Nephron (organoid): ENCODE measurements around the gene SMC6.

ENCODE experiments used
- H3K27ac Mint-ChIP-seq, 3 experiments: 2 replicates each; pipeline ENCODE4 v1.8.0; 2020; ENCODE audit warnings: mixed read lengths in 3 of 3, mild to moderate bottlenecking in 2 of 3, moderate library complexity in 1 of 3
- H3K27me3 Mint-ChIP-seq: 2 replicates; pipeline ENCODE4 v1.8.0; 2021; ENCODE audit warnings: low read depth, mild to moderate bottlenecking, moderate library complexity, mixed read lengths
- H3K36me3 Mint-ChIP-seq: 2 replicates; pipeline ENCODE4 v1.8.0; 2020; ENCODE audit warnings: low read depth, mixed read lengths
- H3K4me1 Mint-ChIP-seq: 2 replicates; pipeline ENCODE4 v1.8.0; 2020; ENCODE audit warnings: mixed read lengths
- H3K4me3 Mint-ChIP-seq, 3 experiments: 2 replicates each; pipeline ENCODE4 v1.8.0; 2020; ENCODE audit warnings: mild to moderate bottlenecking in 3 of 3, mixed read lengths in 3 of 3, moderate library complexity in 2 of 3
- H3K9me3 Mint-ChIP-seq: 2 replicates; pipeline ENCODE4 v1.8.0; 2020; ENCODE audit warnings: mixed read lengths
- CTCF ChIP-seq, 3 experiments: fragments of 200-600 bp; sonication (generic); IDR thresholded peaks; one replicate each; pipeline ENCODE4 v1.5.0; 2021; ENCODE audit warnings: antibody characterized with exemption in 3 of 3; ENCODE audit not compliant: unreplicated experiment in 3 of 3

Gene SMC6

GRCh38 chr2:17657759-17658158 is 95.9 kb downstream of the SMC6 start:
- peaks cover 7% of the 10 kb centered on the region for H3K36me3 Mint-ChIP-seq
- H3K27me3 Mint-ChIP-seq: no peaks in the 10 kb centered on the region
- H3K27ac Mint-ChIP-seq: no peak overlapping the region
- H3K4me1 Mint-ChIP-seq: no peaks in the 10 kb centered on the region
- no peak for TF ChIP-seq CTCF (IDR thresholded peaks at IDR 0.05; ENCODE audit: unreplicated experiment in 3 of 3)
- no peaks in the 10 kb centered on the region for H3K9me3 Mint-ChIP-seq
- no peak overlapping the region for H3K4me3 Mint-ChIP-seq

GRCh38 chr2:17652681-17653394 is 100.8 kb downstream of the SMC6 start:
- no peaks in the 10 kb centered on the region for H3K4me1 Mint-ChIP-seq
- no peaks in the 10 kb centered on the region for H3K27me3 Mint-ChIP-seq
- H3K4me3 Mint-ChIP-seq: no peak overlapping the region
- no peak overlapping the region for H3K27ac Mint-ChIP-seq
- H3K9me3 Mint-ChIP-seq: no peaks in the 10 kb centered on the region
- peaks cover 8% of the 10 kb centered on the region for H3K36me3 Mint-ChIP-seq
- no peak for TF ChIP-seq CTCF (IDR thresholded peaks at IDR 0.05; ENCODE audit: unreplicated experiment in 3 of 3)

GRCh38 chr2:17649026-17649425 is 104.6 kb downstream of the SMC6 start:
- Mint-ChIP-seq H3K36me3 (peaks cover 8% of the 10 kb centered on the region), H3K4me1 (peaks cover 23% of the 10 kb centered on the region), H3K4me3 (no peak overlapping the region), H3K27me3 (no peaks in the 10 kb centered on the region), H3K27ac (no peak overlapping the region), H3K9me3 (no peaks in the 10 kb centered on the region)
- no peak for TF ChIP-seq CTCF (IDR thresholded peaks at IDR 0.05; ENCODE audit: unreplicated experiment in 3 of 3)

GRCh38 chr2:17648581-17648980 is 105.0 kb downstream of the SMC6 start:
- no peaks in the 10 kb centered on the region for H3K9me3 Mint-ChIP-seq
- no peak overlapping the region for H3K4me3 Mint-ChIP-seq
- no peak for TF ChIP-seq CTCF (IDR thresholded peaks at IDR 0.05; ENCODE audit: unreplicated experiment in 3 of 3)
- peaks cover 23% of the 10 kb centered on the region for H3K4me1 Mint-ChIP-seq
- no peaks in the 10 kb centered on the region for H3K27me3 Mint-ChIP-seq
- no peak overlapping the region for H3K27ac Mint-ChIP-seq
- H3K36me3 Mint-ChIP-seq: peaks cover 8% of the 10 kb centered on the region

GRCh38 chr2:17646838-17647701 is 106.5 kb downstream of the SMC6 start:
- no peak for TF ChIP-seq CTCF (IDR thresholded peaks at IDR 0.05; ENCODE audit: unreplicated experiment in 3 of 3)
- H3K4me1 Mint-ChIP-seq: peaks cover 23% of the 10 kb centered on the region
- H3K36me3 Mint-ChIP-seq: peaks cover 8% of the 10 kb centered on the region
- H3K27ac Mint-ChIP-seq: no peak overlapping the region
- H3K27me3 Mint-ChIP-seq: no peaks in the 10 kb centered on the region
- H3K4me3 Mint-ChIP-seq: no peak overlapping the region
- H3K9me3 Mint-ChIP-seq: no peaks in the 10 kb centered on the region
